ENCODE measurements around the gene PRPF40B. TPM values are rescaled to one million over a fixed set of nuclear protein-coding genes. Genes with fewer than 3 reads are reported as not detected.
A peak's percentile ranks its signal among the peaks of the same experiment; 100 is the strongest.

PRPF40B gene
- total and polyA plus RNA-seq, 8 donors: 6.6 to 39.7 (median 13.3) TPM

GRCh38 chr12:49683599-49684309 lies 60.4 kb downstream of the PRPF40B start:
- DNase-seq: no peak
- 66 to 76% (median 70%) methylated on average over 3 of the region's 3 CpGs for WGBS, 5 donors
- Histone ChIP-seq H3K27ac (no peak overlapping the region), H3K9me3 (no peaks in the 10 kb centered on the region), H3K4me3 (no peak overlapping the region), H3K4me1 (peaks cover 0 to 17% (median 7%) of the 10 kb centered on the region in 4 donors), H3K27me3 (no peaks in the 10 kb centered on the region), H3K36me3 (no peaks in the 10 kb centered on the region)
- TF ChIP-seq EP300 (IDR thresholded peaks at IDR 0.05) (no peak), POLR2A (IDR thresholded peaks at IDR 0.05) (no peak), POLR2AphosphoS5 (IDR thresholded peaks at IDR 0.05) (no peak), CTCF (IDR thresholded peaks at IDR 0.05) (no peak)
- intact Hi-C loops (cut with DNase I; ENCODE audit: low total_unique reads): no loop called here

- Histone ChIP-seq H3K4me1 (peaks cover under 1 to 19% (median 12%) of the 10 kb centered on the region in 4 donors), H3K36me3 (no peaks in the 10 kb centered on the region), H3K4me3 (no peak overlapping the region), H3K9me3 (no peaks in the 10 kb centered on the region), H3K27me3 (no peaks in the 10 kb centered on the region), H3K27ac (no peak overlapping the region)
- intact Hi-C loops (cut with DNase I; ENCODE audit: low total_unique reads): no loop called here
- 85 to 95% (median 90%) methylated on average over 5 of the region's 5 CpGs for WGBS, 5 donors
- no peak for DNase-seq
- TF ChIP-seq POLR2AphosphoS5 (IDR thresholded peaks at IDR 0.05) (no peak), CTCF (IDR thresholded peaks at IDR 0.05) (no peak), EP300 (IDR thresholded peaks at IDR 0.05) (no peak), POLR2A (IDR thresholded peaks at IDR 0.05) (no peak)
These were observed 61.0 kb downstream of the PRPF40B start for GRCh38 chr12:49684310-49684854.

- Histone ChIP-seq H3K36me3 (no peaks in the 10 kb centered on the region), H3K9me3 (no peaks in the 10 kb centered on the region), H3K4me1 (peaks cover 12 to 42% (median 31%) of the 10 kb centered on the region in 4 donors), H3K27me3 (no peaks in the 10 kb centered on the region), H3K27ac (no peak overlapping the region), H3K4me3 (no peak overlapping the region)
- intact Hi-C loops (cut with DNase I; ENCODE audit: low total_unique reads): no loop called here
- no peak for DNase-seq
- WGBS, 5 donors: 81 to 93% (median 89%) methylated on average over 2 of the region's 2 CpGs
- TF ChIP-seq POLR2A (IDR thresholded peaks at IDR 0.05) (no peak), POLR2AphosphoS5 (IDR thresholded peaks at IDR 0.05) (no peak), CTCF (IDR thresholded peaks at IDR 0.05) (no peak), EP300 (IDR thresholded peaks at IDR 0.05) (no peak)
These were observed 64.6 kb downstream of the PRPF40B start for GRCh38 chr12:49687941-49688340.

GRCh38 chr12:49689237-49689636 lies 65.9 kb downstream of the PRPF40B start:
- TF ChIP-seq EP300 (IDR thresholded peaks at IDR 0.05) (no peak), POLR2AphosphoS5 (IDR thresholded peaks at IDR 0.05) (no peak), POLR2A (IDR thresholded peaks at IDR 0.05) (no peak), CTCF (IDR thresholded peaks at IDR 0.05) (no peak)
- WGBS, 5 donors: 60 to 72% (median 65%) methylated on average over 2 of the region's 2 CpGs
- no peak for DNase-seq
- H3K36me3 ChIP-seq: no peaks in the 10 kb centered on the region
- peaks cover 12 to 37% (median 30%) of the 10 kb centered on the region in 4 donors for H3K4me1 ChIP-seq
- H3K27ac ChIP-seq: peak overlapping the region in 1 of 5 donors; percentile 26
- no peak overlapping the region for H3K4me3 ChIP-seq
- intact Hi-C loops (cut with DNase I; ENCODE audit: low total_unique reads): no loop called here
- H3K27me3 ChIP-seq: no peaks in the 10 kb centered on the region
- H3K9me3 ChIP-seq: no peaks in the 10 kb centered on the region
